Stimulated activated CD8-positive, alpha-beta memory T cell treated with anti-CD3 and anti-CD28 coated beads, Interleukin-15, amount 100 ng/mL, for 1 hour (primary cell): ENCODE measurements around the gene DAGLA.
"Not testable (repeated sequence)": the region's sequence is repeated elsewhere in the genome, so short reads cannot be mapped to it uniquely, and the experiment has no call there.

ENCODE experiments used
- DNase-seq: peaks from one replicate; pipeline ENCODE4 v3.0.0-alpha.2; 2020; ENCODE audit warnings: low read depth

The DAGLA gene

GRCh38 chr11:61666684-61667297 is 13.4 kb upstream of the DAGLA start:
- no peak for DNase-seq

GRCh38 chr11:61667684-61668305 is 12.4 kb upstream of the DAGLA start:
- DNase-seq, result no peak

GRCh38 chr11:61669417-61669816 is 10.8 kb upstream of the DAGLA start:
- DNase-seq, result no peak

- no peak for DNase-seq
These were observed 9.6 kb upstream of the DAGLA start for GRCh38 chr11:61670626-61671025.

- no peak for DNase-seq
These were observed 8.7 kb upstream of the DAGLA start for GRCh38 chr11:61671527-61671926.

- not testable (repeated sequence) for DNase-seq
These were observed 6.2 kb upstream of the DAGLA start for GRCh38 chr11:61673946-61674467.

GRCh38 chr11:61675826-61676225 is 4.4 kb upstream of the DAGLA start:
- no peak for DNase-seq

- DNase-seq, result no peak
These were observed 895 bp upstream of the DAGLA start for GRCh38 chr11:61679296-61679695.

GRCh38 chr11:61680622-61681221 is 531 bp downstream of the DAGLA start:
- DNase-seq, result no peak

GRCh38 chr11:61682093-61682732 is 2.0 kb downstream of the DAGLA start:
- DNase-seq, result no peak

- no peak for DNase-seq
These were observed 2.9 kb downstream of the DAGLA start for GRCh38 chr11:61682906-61683675.

- DNase-seq, result no peak
These were observed 4.0 kb downstream of the DAGLA start for GRCh38 chr11:61683961-61684869.

- DNase-seq, result no peak
These were observed 4.9 kb downstream of the DAGLA start for GRCh38 chr11:61684870-61685616.

- DNase-seq, result no peak
These were observed 5.4 kb downstream of the DAGLA start for GRCh38 chr11:61685617-61685967.

- DNase-seq, result no peak
These were observed 5.9 kb downstream of the DAGLA start for GRCh38 chr11:61686066-61686465.

- no peak for DNase-seq
These were observed 6.3 kb downstream of the DAGLA start for GRCh38 chr11:61686469-61686868.

- DNase-seq, result no peak
These were observed 7.2 kb downstream of the DAGLA start for GRCh38 chr11:61687420-61687819.

GRCh38 chr11:61688365-61689163 is 8.4 kb downstream of the DAGLA start:
- DNase-seq, result no peak

- no peak for DNase-seq
These were observed 8.9 kb downstream of the DAGLA start for GRCh38 chr11:61689164-61689496.
